Ascending aorta (tissue), 2 donors: ENCODE results near the gene GRM5. TPM values are rescaled to one million over a fixed set of nuclear protein-coding genes. Genes with fewer than 3 reads are reported as not detected.

Experiments used
- DNase-seq, 2 donors: peaks; one replicate each; pipeline ENCODE4 v3.0.0-alpha.2; 2019; ENCODE audit warnings: low spot score in 2 of 2
- H3K27ac ChIP-seq, 2 donors: fragments of 200-600 bp; sonication (generic); one replicate each; pipeline ENCODE4 v1.5.1; 2016 to 2017; ENCODE audit warnings: mild to moderate bottlenecking in 1 of 2
- H3K27me3 ChIP-seq: fragments of 200-600 bp; sonication (generic); one replicate; pipeline ENCODE4 v1.5.1; 2017
- H3K36me3 ChIP-seq, 2 donors: fragments of 200-600 bp; sonication (generic); one replicate each; pipeline ENCODE4 v1.5.1; 2016
- H3K4me1 ChIP-seq, 2 donors: fragments of 200-600 bp; sonication (generic); one replicate each; pipeline ENCODE4 v1.5.1; 2016 to 2017; ENCODE audit warnings: mild to moderate bottlenecking in 1 of 2
- H3K4me3 ChIP-seq, 2 donors: fragments of 200-600 bp; sonication (generic); one replicate each; pipeline ENCODE4 v1.5.1; 2016 to 2017; ENCODE audit warnings: mild to moderate bottlenecking in 1 of 2
- H3K9me3 ChIP-seq, 2 donors: fragments of 200-600 bp; sonication (generic); one replicate each; pipeline ENCODE4 v1.5.1; 2016
- intact Hi-C: fragments of 100-400 bp; cut with DNase I; formaldehyde crosslinking; loops from one replicate; pipeline ENCODE4 v1.15.1; 2023
- total RNA-seq: library from RNA; depleted of rRNA; stranded (reverse); fragments of >200 nt; gene quantifications from one replicate; pipeline ENCODE4 v1.1.0, GENCODE V29; 2016
- TF ChIP-seq, protein P1 (sequence below), 3 experiments: fragments of 200-600 bp in 2 of 3; fragments of 450-650 bp in 1 of 3; sonication (generic) in 2 of 3; IDR thresholded peaks; one replicate each; pipeline ENCODE4 v1.5.1; 2016 to 2019; ENCODE audit warnings: antibody characterized with exemption in 3 of 3, mild to moderate bottlenecking in 1 of 3, moderate library complexity in 1 of 3

GRM5 gene
- total RNA-seq, 1 donor from 2014 or later = 10.2 TPM

DNA sequence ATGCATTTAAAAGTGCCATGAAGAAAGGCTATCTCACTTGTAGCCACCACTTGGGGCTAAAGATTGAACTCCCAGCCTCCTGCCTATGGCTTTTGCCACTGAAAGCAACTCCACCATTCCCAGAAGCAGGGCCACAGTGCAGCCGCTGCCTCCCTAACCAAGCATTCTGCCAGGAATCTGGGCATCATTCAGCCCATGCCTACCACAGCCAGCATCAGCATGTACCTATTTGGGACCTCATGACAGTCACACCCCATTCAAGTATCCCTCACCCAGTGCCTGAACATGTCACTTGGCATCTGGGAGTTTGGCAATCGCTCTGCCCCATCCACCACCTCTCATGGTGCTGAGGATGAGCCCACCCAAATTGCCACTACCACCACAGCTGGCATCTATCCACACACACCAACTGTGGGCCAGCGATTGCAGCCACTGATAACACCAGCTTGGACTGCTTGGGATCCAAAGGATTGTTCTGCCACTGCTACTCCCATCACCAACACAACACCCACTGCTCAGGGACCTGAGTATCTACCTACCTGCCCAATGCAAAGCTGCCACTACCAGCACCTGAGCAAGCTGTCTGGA lies 234.4 kb downstream of the GRM5 start:
- intact Hi-C loops = no loop called here
- TF ChIP-seq, protein P1, sequence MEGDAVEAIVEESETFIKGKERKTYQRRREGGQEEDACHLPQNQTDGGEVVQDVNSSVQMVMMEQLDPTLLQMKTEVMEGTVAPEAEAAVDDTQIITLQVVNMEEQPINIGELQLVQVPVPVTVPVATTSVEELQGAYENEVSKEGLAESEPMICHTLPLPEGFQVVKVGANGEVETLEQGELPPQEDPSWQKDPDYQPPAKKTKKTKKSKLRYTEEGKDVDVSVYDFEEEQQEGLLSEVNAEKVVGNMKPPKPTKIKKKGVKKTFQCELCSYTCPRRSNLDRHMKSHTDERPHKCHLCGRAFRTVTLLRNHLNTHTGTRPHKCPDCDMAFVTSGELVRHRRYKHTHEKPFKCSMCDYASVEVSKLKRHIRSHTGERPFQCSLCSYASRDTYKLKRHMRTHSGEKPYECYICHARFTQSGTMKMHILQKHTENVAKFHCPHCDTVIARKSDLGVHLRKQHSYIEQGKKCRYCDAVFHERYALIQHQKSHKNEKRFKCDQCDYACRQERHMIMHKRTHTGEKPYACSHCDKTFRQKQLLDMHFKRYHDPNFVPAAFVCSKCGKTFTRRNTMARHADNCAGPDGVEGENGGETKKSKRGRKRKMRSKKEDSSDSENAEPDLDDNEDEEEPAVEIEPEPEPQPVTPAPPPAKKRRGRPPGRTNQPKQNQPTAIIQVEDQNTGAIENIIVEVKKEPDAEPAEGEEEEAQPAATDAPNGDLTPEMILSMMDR (IDR thresholded peaks at IDR 0.05) = no peak
- Histone ChIP-seq H3K36me3 (no peaks in the 10 kb centered on the region), H3K4me1 (no peaks in the 10 kb centered on the region), H3K9me3 (no peaks in the 10 kb centered on the region), H3K27ac (no peak overlapping the region), H3K27me3 (no peaks in the 10 kb centered on the region), H3K4me3 (no peak overlapping the region)
- DNase-seq = no peak

DNA sequence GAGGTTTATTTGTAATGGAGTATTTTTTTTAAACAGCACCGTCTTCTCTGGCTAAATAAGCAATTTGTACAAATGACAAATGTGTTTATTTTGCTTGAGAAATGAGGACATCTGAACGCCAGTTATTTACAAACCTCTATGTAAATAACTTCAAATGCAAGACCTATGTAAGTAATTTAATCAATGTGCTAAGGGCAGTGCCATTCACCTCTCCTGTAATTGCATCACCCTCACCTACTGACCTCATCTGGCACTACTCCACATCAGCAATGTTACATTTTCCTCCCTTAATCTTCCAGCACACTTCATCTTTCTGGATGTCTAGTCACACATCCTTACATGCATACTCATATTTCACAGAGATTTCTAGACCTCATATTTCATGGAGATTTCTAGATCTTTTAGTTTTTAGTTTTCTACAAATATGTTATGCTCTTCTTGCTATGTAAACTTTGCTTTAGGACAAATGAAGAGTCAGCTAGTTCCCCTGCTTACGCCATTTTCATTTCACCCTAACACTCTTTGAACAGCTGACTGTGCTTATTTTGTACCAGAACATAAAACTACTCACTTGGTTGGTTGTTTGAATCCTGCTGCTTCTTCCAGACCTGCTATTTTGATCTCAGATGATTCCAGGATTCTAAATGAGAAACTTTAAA lies 238.6 kb downstream of the GRM5 start:
- no peak overlapping the region for H3K27ac ChIP-seq
- H3K4me3 ChIP-seq = no peak overlapping the region
- intact Hi-C loops = no loop called here
- no peaks in the 10 kb centered on the region for H3K36me3 ChIP-seq
- H3K27me3 ChIP-seq = no peaks in the 10 kb centered on the region
- no peak for DNase-seq
- no peaks in the 10 kb centered on the region for H3K4me1 ChIP-seq
- H3K9me3 ChIP-seq = no peaks in the 10 kb centered on the region
- TF ChIP-seq, protein P1 (IDR thresholded peaks at IDR 0.05) = no peak

DNA sequence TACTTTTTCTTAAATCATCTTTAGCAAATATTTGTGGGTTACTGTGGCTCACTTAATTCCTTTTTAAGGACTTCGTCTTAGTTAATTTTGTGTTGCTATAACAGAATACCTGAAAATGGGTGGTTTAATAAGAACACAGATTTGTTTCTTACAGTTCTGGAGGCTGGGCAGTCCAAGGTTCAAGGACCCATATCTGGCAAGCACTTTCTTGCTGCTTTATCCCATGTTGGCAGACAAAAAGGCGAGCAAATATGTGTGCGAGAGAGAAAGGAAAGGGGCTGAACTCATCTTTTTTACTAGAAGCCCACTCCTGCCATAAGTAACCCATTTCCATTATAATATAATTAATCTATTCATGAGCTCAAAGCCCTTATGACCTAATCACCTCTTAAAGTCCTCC lies 246.2 kb downstream of the GRM5 start:
- Histone ChIP-seq H3K27me3 (no peaks in the 10 kb centered on the region), H3K36me3 (no peaks in the 10 kb centered on the region), H3K4me3 (no peak overlapping the region), H3K9me3 (no peaks in the 10 kb centered on the region), H3K27ac (no peak overlapping the region), H3K4me1 (no peaks in the 10 kb centered on the region)
- no peak for DNase-seq
- TF ChIP-seq, protein P1 (IDR thresholded peaks at IDR 0.05) = no peak
- intact Hi-C loops = no loop called here

DNA sequence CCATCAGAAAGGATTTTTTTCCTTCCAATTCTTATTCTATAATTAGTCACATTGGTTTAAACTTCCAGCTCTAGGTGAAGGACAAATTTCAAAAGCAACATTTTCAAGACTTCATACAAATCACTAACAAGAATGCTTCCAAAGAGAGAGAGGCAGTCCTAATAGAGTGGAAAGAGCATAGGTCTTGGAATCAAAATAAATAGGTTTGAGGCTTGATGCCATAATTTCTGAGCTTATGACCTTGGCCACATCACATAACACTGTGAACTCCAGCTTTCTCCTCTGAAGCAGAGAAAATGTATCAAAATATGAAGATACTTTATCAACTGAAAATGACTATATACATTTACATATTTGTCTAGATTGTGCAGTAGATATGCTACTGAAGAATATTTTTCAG lies 246.8 kb downstream of the GRM5 start:
- no peak overlapping the region for H3K27ac ChIP-seq
- intact Hi-C loops = no loop called here
- no peak overlapping the region for H3K4me3 ChIP-seq
- TF ChIP-seq, protein P1 (IDR thresholded peaks at IDR 0.05) = no peak
- H3K27me3 ChIP-seq = no peaks in the 10 kb centered on the region
- H3K36me3 ChIP-seq = no peaks in the 10 kb centered on the region
- DNase-seq = no peak
- no peaks in the 10 kb centered on the region for H3K4me1 ChIP-seq
- H3K9me3 ChIP-seq = no peaks in the 10 kb centered on the region

GRCh38 chr11:88815505-88815904 lies 250.3 kb downstream of the GRM5 start:
- H3K9me3 ChIP-seq = no peaks in the 10 kb centered on the region
- H3K36me3 ChIP-seq = no peaks in the 10 kb centered on the region
- TF ChIP-seq, protein P1 (IDR thresholded peaks at IDR 0.05) = no peak
- H3K27ac ChIP-seq = no peak overlapping the region
- no peak overlapping the region for H3K4me3 ChIP-seq
- intact Hi-C loops = no loop called here
- H3K27me3 ChIP-seq = no peaks in the 10 kb centered on the region
- DNase-seq = no peak
- no peaks in the 10 kb centered on the region for H3K4me1 ChIP-seq
